HUES48 (cell line): ENCODE results near the gene PDE9A.

Experiments
- H3K27ac ChIP-seq: one replicate; pipeline ENCODE4 v1.7.0; 2013; ENCODE audit warnings: low read depth, low read length, inconsistent platforms
- H3K27me3 ChIP-seq: 2 replicates; pipeline ENCODE4 v1.6.1; 2013; ENCODE audit warnings: mild to moderate bottlenecking, low read length; ENCODE audit not compliant: control insufficient read depth, insufficient read depth
- H3K36me3 ChIP-seq: 2 replicates; pipeline ENCODE4 v1.6.1; 2013; ENCODE audit warnings: low read length; ENCODE audit not compliant: control insufficient read depth, insufficient read depth
- H3K4me1 ChIP-seq: 2 replicates; pipeline ENCODE4 v1.6.1; 2013; ENCODE audit warnings: mild to moderate bottlenecking, low read length; ENCODE audit not compliant: control insufficient read depth, insufficient read depth
- H3K4me3 ChIP-seq: 2 replicates; pipeline ENCODE4 v1.5.1; 2013; ENCODE audit warnings: mild to moderate bottlenecking, low read depth, low read length
- H3K9ac ChIP-seq: 2 replicates; pipeline ENCODE4 v1.6.1; 2013; ENCODE audit warnings: mild to moderate bottlenecking, low read depth, low read length, moderate library complexity
- H3K9me3 ChIP-seq: 2 replicates; pipeline ENCODE4 v1.6.1; 2013; ENCODE audit warnings: low read length; ENCODE audit not compliant: control insufficient read depth, insufficient read depth

The PDE9A gene

GRCh38 chr21:42666925-42667324, 13.5 kb downstream of the PDE9A start:
- Histone ChIP-seq H3K27ac (no peak overlapping the region), H3K4me1 (peaks cover 33% of the 10 kb centered on the region), H3K27me3 (no peaks in the 10 kb centered on the region)

GRCh38 chr21:42668298-42668992, 15.0 kb downstream of the PDE9A start:
- Histone ChIP-seq H3K27ac (no peak overlapping the region), H3K4me1 (peaks cover 46% of the 10 kb centered on the region), H3K9ac (no peak overlapping the region), H3K36me3 (peaks cover 15% of the 10 kb centered on the region), H3K27me3 (no peaks in the 10 kb centered on the region), H3K4me3 (no peak overlapping the region), H3K9me3 (no peaks in the 10 kb centered on the region)

More at GRCh38 chr21:42666925-42667324, 13.5 kb downstream of the PDE9A start:
- H3K9me3 ChIP-seq, result no peaks in the 10 kb centered on the region
- no peak overlapping the region for H3K4me3 ChIP-seq
- no peak overlapping the region for H3K9ac ChIP-seq
- H3K36me3 ChIP-seq, result peaks cover 28% of the 10 kb centered on the region

GRCh38 chr21:42669041-42669440, 15.6 kb downstream of the PDE9A start:
- Histone ChIP-seq H3K27me3 (no peaks in the 10 kb centered on the region), H3K9ac (no peak overlapping the region), H3K27ac (no peak overlapping the region), H3K36me3 (peaks cover 11% of the 10 kb centered on the region), H3K4me1 (peaks cover 52% of the 10 kb centered on the region), H3K9me3 (no peaks in the 10 kb centered on the region), H3K4me3 (no peak overlapping the region)

GRCh38 chr21:42670058-42670880, 16.8 kb downstream of the PDE9A start:
- no peak overlapping the region for H3K27ac ChIP-seq
- peaks cover 61% of the 10 kb centered on the region for H3K4me1 ChIP-seq
- peaks cover 11% of the 10 kb centered on the region for H3K36me3 ChIP-seq
- H3K4me3 ChIP-seq, result no peak overlapping the region
- H3K9ac ChIP-seq, result no peak overlapping the region
- no peaks in the 10 kb centered on the region for H3K9me3 ChIP-seq
- no peaks in the 10 kb centered on the region for H3K27me3 ChIP-seq

- peaks cover 11% of the 10 kb centered on the region for H3K36me3 ChIP-seq
- H3K9me3 ChIP-seq, result no peaks in the 10 kb centered on the region
- H3K4me1 ChIP-seq, result peaks cover 61% of the 10 kb centered on the region
- H3K9ac ChIP-seq, result no peak overlapping the region
- no peak overlapping the region for H3K4me3 ChIP-seq
- no peak overlapping the region for H3K27ac ChIP-seq
- H3K27me3 ChIP-seq, result no peaks in the 10 kb centered on the region
Measured at GRCh38 chr21:42670884-42671283, 17.5 kb downstream of the PDE9A start.

- H3K9ac ChIP-seq, result no peak overlapping the region
- peaks cover 11% of the 10 kb centered on the region for H3K36me3 ChIP-seq
- no peaks in the 10 kb centered on the region for H3K9me3 ChIP-seq
- H3K27me3 ChIP-seq, result no peaks in the 10 kb centered on the region
- H3K27ac ChIP-seq, result peak overlapping the region; percentile 23
- peaks cover 58% of the 10 kb centered on the region for H3K4me1 ChIP-seq
- H3K4me3 ChIP-seq, result no peak overlapping the region
Measured at GRCh38 chr21:42671778-42672593, 18.6 kb downstream of the PDE9A start.

- H3K36me3 ChIP-seq, result peaks cover 11% of the 10 kb centered on the region
- H3K4me1 ChIP-seq, result peaks cover 52% of the 10 kb centered on the region
- no peaks in the 10 kb centered on the region for H3K27me3 ChIP-seq
- peak overlapping the region; percentile 23 for H3K27ac ChIP-seq
- no peak overlapping the region for H3K4me3 ChIP-seq
- no peaks in the 10 kb centered on the region for H3K9me3 ChIP-seq
- H3K9ac ChIP-seq, result no peak overlapping the region
Measured at GRCh38 chr21:42672699-42673458, 19.5 kb downstream of the PDE9A start.

- Histone ChIP-seq H3K27ac (no peak overlapping the region), H3K9me3 (no peaks in the 10 kb centered on the region), H3K4me1 (peaks cover 46% of the 10 kb centered on the region), H3K36me3 (peaks cover 13% of the 10 kb centered on the region), H3K27me3 (no peaks in the 10 kb centered on the region), H3K4me3 (no peak overlapping the region), H3K9ac (no peak overlapping the region)
Measured at GRCh38 chr21:42673633-42674328, 20.4 kb downstream of the PDE9A start.

GRCh38 chr21:42674351-42674940, 21.0 kb downstream of the PDE9A start:
- Histone ChIP-seq H3K27me3 (no peaks in the 10 kb centered on the region), H3K27ac (peak overlapping the region; percentile 38), H3K36me3 (peaks cover 16% of the 10 kb centered on the region), H3K4me1 (peaks cover 41% of the 10 kb centered on the region), H3K9ac (no peak overlapping the region), H3K4me3 (no peak overlapping the region), H3K9me3 (no peaks in the 10 kb centered on the region)

GRCh38 chr21:42675403-42675802, 22.0 kb downstream of the PDE9A start:
- Histone ChIP-seq H3K27ac (no peak overlapping the region), H3K9me3 (no peaks in the 10 kb centered on the region), H3K4me1 (peaks cover 39% of the 10 kb centered on the region), H3K9ac (no peak overlapping the region), H3K4me3 (no peak overlapping the region), H3K36me3 (peaks cover 9% of the 10 kb centered on the region), H3K27me3 (no peaks in the 10 kb centered on the region)
